Measurements from ENCODE around the gene TM4SF1.

DNA sequence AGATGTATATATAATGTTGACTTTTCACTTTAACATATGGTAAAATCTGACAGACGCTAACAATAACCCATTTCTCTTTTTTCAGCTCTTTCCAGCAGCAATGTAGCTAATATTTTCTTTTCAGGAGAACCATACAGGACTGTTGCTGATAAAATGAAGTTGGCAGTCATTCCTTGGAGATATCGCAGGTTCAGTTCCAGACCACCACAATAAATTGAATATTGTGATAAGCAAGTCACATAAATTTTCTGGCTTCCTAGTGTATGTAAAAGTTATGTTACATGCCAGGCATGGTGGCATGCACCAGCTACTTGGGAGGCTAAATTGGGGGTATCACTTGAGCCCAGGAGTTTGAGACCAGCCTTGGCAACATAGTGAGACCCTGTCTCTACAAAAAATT, 31.9 kb upstream of the TM4SF1 start:
- no peak for TF ChIP-seq POLR2A (IDR thresholded peaks at IDR 0.05)
- TF ChIP-seq, protein P1, sequence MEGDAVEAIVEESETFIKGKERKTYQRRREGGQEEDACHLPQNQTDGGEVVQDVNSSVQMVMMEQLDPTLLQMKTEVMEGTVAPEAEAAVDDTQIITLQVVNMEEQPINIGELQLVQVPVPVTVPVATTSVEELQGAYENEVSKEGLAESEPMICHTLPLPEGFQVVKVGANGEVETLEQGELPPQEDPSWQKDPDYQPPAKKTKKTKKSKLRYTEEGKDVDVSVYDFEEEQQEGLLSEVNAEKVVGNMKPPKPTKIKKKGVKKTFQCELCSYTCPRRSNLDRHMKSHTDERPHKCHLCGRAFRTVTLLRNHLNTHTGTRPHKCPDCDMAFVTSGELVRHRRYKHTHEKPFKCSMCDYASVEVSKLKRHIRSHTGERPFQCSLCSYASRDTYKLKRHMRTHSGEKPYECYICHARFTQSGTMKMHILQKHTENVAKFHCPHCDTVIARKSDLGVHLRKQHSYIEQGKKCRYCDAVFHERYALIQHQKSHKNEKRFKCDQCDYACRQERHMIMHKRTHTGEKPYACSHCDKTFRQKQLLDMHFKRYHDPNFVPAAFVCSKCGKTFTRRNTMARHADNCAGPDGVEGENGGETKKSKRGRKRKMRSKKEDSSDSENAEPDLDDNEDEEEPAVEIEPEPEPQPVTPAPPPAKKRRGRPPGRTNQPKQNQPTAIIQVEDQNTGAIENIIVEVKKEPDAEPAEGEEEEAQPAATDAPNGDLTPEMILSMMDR (IDR thresholded peaks at IDR 0.05): no peak
- no peak for TF ChIP-seq POLR2AphosphoS5 (IDR thresholded peaks at IDR 0.05)

Measured in prostate gland (tissue), 2 donors.